OCI-LY3 (cell line): ENCODE measurements around the gene AXIN1.

ENCODE experiments used
- H2AFZ ChIP-seq: fragments of 200-600, 300-600 bp; shearing (Covaris generic); 2 replicates; pipeline ENCODE4 v1.6.0; 2014; ENCODE audit warnings: antibody characterized with exemption, low read depth, low read length
- H3K27ac ChIP-seq: fragments of 200-600, 300-600 bp; sonication (generic); 2 replicates; pipeline ENCODE4 v1.5.1; 2014; ENCODE audit warnings: mild to moderate bottlenecking, low read length, moderate library complexity, mixed read lengths
- H3K27me3 ChIP-seq: fragments of 200-600, 300-600 bp; sonication (generic); 2 replicates; pipeline ENCODE4 v1.6.1; 2014; ENCODE audit warnings: low read depth, low read length, mixed read lengths
- H3K36me3 ChIP-seq: fragments of 200-600, 300-600 bp; sonication (generic); replicated peaks from 2 replicates; pipeline ENCODE3; 2014; ENCODE audit warnings: low read depth, low read length, mixed read lengths
- H3K4me1 ChIP-seq: fragments of 300-600, 200-600 bp; sonication (generic); 2 replicates; pipeline ENCODE4 v1.6.1; 2014; ENCODE audit warnings: low read length, mixed read lengths
- H3K4me2 ChIP-seq: fragments of 200-600, 300-600 bp; sonication (generic); 2 replicates; pipeline ENCODE4 v1.6.1; 2014; ENCODE audit warnings: low read length, mixed read lengths
- H3K4me3 ChIP-seq: fragments of 300-600, 200-600 bp; sonication (generic); 2 replicates; pipeline ENCODE4 v1.5.1; 2014; ENCODE audit warnings: antibody characterized with exemption, mild to moderate bottlenecking, low read length, moderate library complexity
- H3K79me2 ChIP-seq: fragments of 300-600, 200-600 bp; shearing (Covaris generic); 2 replicates; pipeline ENCODE4 v1.6.1; 2014; ENCODE audit warnings: mild to moderate bottlenecking, low read length, mixed read lengths
- H3K9ac ChIP-seq: fragments of 300-600, 200-600 bp; shearing (Covaris generic); 2 replicates; pipeline ENCODE4 v1.6.0; 2014; ENCODE audit warnings: mild to moderate bottlenecking, low read length, moderate library complexity
- H3K9me3 ChIP-seq: fragments of 200-600, 300-600 bp; shearing (Covaris generic); 2 replicates; pipeline ENCODE4 v1.6.1; 2014; ENCODE audit warnings: low read length, mixed read lengths; ENCODE audit not compliant: insufficient read depth
- H4K20me1 ChIP-seq: fragments of 200-600, 300-600 bp; sonication (generic); 2 replicates; pipeline ENCODE4 v1.6.1; 2016; ENCODE audit warnings: low read length, mixed read lengths; ENCODE audit not compliant: insufficient read depth
- EZH2phosphoT487 ChIP-seq: fragments of 200-600 bp; shearing (Covaris generic); IDR thresholded peaks from 2 replicates; pipeline ENCODE4 v1.6.1; 2018; ENCODE audit warnings: antibody characterized with exemption, mixed run types, low read depth
- TF ChIP-seq, protein P1 (sequence below): fragments of 200-600, 300-600 bp; sonication (generic); IDR thresholded peaks from 2 replicates; pipeline ENCODE4 v1.5.1; 2014; ENCODE audit warnings: antibody characterized with exemption, low read length, low read depth

Gene AXIN1

DNA sequence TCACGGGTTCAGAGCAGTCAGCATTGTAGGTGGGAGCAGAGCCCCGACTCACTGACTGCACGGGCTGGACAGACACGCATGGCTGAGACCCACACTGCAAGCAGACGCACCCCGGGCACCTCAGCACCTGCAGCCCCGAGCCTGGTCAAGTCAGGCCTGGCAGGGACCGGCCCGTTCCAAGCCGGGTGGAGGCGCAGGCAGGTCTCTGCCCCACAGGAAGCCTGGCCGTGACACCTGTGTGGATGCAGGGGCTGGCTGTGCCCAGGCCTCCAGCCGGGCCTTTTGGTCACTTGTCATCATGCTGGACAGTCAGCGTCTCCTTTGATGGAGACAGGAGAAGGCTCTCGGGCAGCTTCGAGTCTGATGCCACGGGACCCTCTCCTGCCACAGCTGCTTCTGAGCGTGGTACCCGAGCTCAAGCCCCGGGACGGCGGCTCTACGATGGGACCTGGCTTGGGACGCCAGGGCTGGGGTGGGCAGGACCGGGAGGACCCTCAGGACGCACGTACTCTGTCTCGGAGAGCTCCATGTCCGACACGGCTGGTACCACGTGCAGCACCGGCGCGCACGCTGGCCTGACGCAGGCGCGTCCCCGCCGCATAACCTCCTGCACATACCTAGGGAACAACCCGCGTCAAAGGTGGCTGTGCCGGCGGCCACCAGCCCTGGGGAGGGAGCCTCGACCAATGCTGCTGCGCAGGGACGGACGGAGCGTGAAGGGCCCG lies 61.7 kb downstream of the AXIN1 start:
- H3K9ac ChIP-seq = no peak overlapping the region
- no peaks in the 10 kb centered on the region for H3K79me2 ChIP-seq
- H2AFZ ChIP-seq = no peak overlapping the region
- no peak overlapping the region for H3K4me2 ChIP-seq
- no peaks in the 10 kb centered on the region for H3K4me1 ChIP-seq
- H4K20me1 ChIP-seq = no peaks in the 10 kb centered on the region
- peaks cover 11% of the 10 kb centered on the region for H3K36me3 ChIP-seq
- no peaks in the 10 kb centered on the region for H3K27me3 ChIP-seq
- no peak overlapping the region for H3K4me3 ChIP-seq
- no peaks in the 10 kb centered on the region for H3K9me3 ChIP-seq
- TF ChIP-seq, protein P1, sequence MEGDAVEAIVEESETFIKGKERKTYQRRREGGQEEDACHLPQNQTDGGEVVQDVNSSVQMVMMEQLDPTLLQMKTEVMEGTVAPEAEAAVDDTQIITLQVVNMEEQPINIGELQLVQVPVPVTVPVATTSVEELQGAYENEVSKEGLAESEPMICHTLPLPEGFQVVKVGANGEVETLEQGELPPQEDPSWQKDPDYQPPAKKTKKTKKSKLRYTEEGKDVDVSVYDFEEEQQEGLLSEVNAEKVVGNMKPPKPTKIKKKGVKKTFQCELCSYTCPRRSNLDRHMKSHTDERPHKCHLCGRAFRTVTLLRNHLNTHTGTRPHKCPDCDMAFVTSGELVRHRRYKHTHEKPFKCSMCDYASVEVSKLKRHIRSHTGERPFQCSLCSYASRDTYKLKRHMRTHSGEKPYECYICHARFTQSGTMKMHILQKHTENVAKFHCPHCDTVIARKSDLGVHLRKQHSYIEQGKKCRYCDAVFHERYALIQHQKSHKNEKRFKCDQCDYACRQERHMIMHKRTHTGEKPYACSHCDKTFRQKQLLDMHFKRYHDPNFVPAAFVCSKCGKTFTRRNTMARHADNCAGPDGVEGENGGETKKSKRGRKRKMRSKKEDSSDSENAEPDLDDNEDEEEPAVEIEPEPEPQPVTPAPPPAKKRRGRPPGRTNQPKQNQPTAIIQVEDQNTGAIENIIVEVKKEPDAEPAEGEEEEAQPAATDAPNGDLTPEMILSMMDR = no peak
- TF ChIP-seq EZH2phosphoT487 = no peak
- H3K27ac ChIP-seq = no peak overlapping the region

DNA sequence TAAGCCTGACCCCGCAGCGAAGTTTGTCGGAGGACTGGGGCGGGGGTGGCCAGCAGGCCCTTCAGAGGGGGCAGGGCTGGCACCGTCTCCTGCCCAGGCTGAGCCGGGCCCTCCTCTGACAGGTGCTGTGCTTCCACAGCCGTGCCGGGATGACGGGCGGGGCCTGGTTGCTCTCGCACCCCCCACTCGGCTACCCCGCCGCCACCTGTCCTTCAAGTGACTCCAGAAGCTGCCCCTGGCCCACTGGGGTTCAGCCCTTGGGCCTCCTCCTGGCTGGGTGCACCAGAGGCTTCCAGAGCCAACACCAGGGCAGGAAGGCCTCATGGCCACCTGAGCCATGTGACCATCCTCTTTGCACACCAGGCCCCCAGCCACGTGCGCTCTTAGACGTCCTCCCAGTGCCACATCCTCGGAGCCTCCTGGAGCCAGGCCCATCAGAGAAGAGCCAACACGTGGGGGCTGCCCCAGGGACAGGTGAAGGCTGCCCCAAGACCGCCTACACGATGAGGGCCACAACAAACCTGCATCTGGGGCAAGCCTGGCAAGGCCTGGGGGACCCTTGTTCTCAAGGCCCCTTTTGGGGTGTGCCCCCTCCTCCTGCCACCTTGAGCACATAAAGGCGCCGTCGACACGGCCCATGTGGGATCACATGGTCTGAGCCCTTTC lies 62.4 kb downstream of the AXIN1 start:
- no peak overlapping the region for H3K27ac ChIP-seq
- no peak overlapping the region for H3K4me2 ChIP-seq
- no peaks in the 10 kb centered on the region for H3K4me1 ChIP-seq
- no peaks in the 10 kb centered on the region for H4K20me1 ChIP-seq
- H3K79me2 ChIP-seq = no peaks in the 10 kb centered on the region
- no peak overlapping the region for H2AFZ ChIP-seq
- no peak overlapping the region for H3K4me3 ChIP-seq
- H3K27me3 ChIP-seq = no peaks in the 10 kb centered on the region
- TF ChIP-seq EZH2phosphoT487 = no peak
- TF ChIP-seq, protein P1 = no peak
- H3K9me3 ChIP-seq = no peaks in the 10 kb centered on the region
- H3K36me3 ChIP-seq = peaks cover 15% of the 10 kb centered on the region
- H3K9ac ChIP-seq = no peak overlapping the region

DNA sequence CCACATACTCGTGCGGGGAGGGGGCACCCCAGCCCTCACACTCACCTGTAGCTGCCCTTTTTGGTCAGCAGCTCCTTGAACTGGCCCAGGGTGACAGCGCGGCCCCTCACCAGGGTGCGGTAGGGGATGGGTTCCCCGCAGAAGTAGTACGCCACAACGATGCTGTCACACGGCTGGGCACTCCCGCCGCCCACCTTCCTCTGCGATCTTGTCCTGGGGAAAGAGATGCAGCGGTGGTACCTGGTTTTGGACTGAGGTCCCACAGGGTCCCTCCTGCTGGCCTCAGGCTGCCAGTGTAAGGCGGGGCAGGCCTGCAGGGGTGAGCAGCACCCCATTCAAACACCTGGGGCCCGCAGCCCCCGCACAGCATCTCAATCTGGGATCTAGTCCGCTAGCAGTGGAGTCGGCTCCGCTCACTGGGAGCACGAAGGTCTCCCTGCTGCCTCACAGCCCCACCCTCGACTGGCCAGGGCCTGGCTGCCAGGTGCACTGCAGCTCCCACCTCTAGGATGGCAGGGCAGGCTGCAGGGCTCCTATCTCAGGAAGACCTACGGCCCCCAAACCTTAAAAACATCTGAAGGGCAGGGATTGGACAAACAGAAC lies 63.0 kb downstream of the AXIN1 start:
- Histone ChIP-seq H2AFZ (no peak overlapping the region), H3K27me3 (no peaks in the 10 kb centered on the region), H3K9ac (no peak overlapping the region), H4K20me1 (no peaks in the 10 kb centered on the region), H3K9me3 (no peaks in the 10 kb centered on the region), H3K4me3 (no peak overlapping the region), H3K4me1 (peaks cover under 1% of the 10 kb centered on the region), H3K79me2 (peaks cover 6% of the 10 kb centered on the region), H3K27ac (no peak overlapping the region), H3K4me2 (no peak overlapping the region), H3K36me3 (peaks cover 22% of the 10 kb centered on the region)
- TF ChIP-seq, protein P1 = no peak
